GM13976 (cell line): ENCODE measurements around the gene UNC5B.

Experiments
- DNase-seq: peaks from one replicate; pipeline ENCODE4 v3.0.0; 2012; ENCODE audit warnings: low spot score
- in situ Hi-C: fragments of 300-500 bp; cut with MboI; formaldehyde crosslinking; loops from one replicate; pipeline ENCODE4 v1.12.0; 2022; ENCODE audit warnings: low sequenced_read_pairs, mixed read lengths, inconsistent platforms; ENCODE audit not compliant: unreplicated experiment
- TF ChIP-seq, protein P1 (sequence below): IDR thresholded peaks from 2 replicates; pipeline ENCODE4 v1.5.1; 2012; ENCODE audit warnings: borderline replicate concordance, mild to moderate bottlenecking; ENCODE audit not compliant: insufficient read depth; ENCODE audit errors: extremely low read depth, missing control alignments, control extremely low read depth

The UNC5B gene

DNA sequence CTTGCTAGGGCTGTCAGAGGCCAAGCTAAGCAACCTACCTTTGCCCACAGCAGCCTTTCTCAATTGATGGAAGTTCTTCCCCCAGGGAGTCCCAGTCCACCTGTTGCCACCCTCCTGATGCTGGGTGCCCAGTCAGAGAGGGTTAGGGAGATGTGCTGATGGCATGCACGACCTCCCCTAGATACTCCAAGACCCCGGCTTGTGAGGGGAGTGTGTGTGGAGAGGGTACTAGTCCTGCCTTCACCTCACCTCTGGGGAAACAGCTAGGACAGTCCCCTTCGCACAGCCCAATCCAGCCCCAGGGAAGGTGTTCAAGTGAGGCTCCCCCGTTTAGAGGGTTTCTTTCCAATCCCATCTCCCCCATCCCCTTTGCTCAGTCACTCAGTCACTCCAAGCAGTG, 1.3 kb upstream of the UNC5B start:
- DNase-seq = no peak
- in situ Hi-C loops = no loop called here
- TF ChIP-seq, protein P1, sequence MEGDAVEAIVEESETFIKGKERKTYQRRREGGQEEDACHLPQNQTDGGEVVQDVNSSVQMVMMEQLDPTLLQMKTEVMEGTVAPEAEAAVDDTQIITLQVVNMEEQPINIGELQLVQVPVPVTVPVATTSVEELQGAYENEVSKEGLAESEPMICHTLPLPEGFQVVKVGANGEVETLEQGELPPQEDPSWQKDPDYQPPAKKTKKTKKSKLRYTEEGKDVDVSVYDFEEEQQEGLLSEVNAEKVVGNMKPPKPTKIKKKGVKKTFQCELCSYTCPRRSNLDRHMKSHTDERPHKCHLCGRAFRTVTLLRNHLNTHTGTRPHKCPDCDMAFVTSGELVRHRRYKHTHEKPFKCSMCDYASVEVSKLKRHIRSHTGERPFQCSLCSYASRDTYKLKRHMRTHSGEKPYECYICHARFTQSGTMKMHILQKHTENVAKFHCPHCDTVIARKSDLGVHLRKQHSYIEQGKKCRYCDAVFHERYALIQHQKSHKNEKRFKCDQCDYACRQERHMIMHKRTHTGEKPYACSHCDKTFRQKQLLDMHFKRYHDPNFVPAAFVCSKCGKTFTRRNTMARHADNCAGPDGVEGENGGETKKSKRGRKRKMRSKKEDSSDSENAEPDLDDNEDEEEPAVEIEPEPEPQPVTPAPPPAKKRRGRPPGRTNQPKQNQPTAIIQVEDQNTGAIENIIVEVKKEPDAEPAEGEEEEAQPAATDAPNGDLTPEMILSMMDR = no peak

DNA sequence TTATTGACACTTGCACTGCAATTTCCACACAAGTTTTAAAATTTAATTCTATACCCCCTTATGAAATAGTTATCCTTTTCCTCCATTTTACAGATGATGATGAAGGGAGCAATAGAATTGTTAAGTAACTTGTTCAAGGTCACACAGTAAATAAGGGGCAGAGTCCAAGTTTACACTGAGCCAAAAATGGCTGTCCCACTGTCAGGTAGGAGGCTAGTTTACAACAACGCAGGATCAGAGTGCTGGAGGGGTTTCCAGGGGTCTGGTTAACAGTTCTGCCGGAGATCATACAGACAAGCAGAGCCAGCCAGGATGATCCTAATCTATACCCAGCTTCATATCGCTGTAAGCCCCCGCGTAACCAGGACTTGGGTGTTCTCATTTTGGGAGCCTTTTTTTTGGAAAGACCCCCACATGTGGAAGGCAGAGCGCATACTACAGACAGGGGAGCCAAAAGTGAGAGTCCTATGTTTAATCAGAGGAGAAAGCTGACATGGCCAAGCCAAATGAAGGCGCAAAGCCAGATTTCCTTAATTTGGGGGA, 524 bp upstream of the UNC5B start:
- TF ChIP-seq, protein P1 = no peak
- in situ Hi-C loops = no loop called here
- no peak for DNase-seq

DNA sequence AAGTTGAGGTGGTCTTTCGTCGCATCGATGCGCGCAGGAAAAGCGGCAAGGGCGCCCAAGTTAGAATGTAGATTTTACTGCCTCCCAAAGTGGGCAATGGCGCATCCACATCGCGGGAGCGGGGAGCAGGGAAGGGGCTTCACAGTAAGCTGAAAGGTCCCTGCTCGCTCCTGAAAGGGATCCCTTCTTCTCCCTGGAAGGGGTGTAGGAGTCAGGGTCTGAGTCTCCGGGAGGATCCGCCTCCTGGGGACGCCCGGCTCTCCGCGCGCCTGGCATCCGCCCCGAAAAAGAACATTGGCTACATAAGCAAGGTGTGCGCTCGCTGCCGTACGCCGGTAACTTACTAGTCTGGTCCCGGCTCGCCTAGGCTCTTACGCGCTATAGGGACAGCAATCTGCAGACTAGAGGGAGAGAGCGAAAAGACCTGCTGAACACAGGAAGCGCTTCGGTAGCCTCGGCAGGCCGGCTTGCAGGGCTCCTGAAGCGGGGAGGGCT, 804 bp downstream of the UNC5B start:
- peak; percentile 41 for DNase-seq
- TF ChIP-seq, protein P1 = no peak

DNA sequence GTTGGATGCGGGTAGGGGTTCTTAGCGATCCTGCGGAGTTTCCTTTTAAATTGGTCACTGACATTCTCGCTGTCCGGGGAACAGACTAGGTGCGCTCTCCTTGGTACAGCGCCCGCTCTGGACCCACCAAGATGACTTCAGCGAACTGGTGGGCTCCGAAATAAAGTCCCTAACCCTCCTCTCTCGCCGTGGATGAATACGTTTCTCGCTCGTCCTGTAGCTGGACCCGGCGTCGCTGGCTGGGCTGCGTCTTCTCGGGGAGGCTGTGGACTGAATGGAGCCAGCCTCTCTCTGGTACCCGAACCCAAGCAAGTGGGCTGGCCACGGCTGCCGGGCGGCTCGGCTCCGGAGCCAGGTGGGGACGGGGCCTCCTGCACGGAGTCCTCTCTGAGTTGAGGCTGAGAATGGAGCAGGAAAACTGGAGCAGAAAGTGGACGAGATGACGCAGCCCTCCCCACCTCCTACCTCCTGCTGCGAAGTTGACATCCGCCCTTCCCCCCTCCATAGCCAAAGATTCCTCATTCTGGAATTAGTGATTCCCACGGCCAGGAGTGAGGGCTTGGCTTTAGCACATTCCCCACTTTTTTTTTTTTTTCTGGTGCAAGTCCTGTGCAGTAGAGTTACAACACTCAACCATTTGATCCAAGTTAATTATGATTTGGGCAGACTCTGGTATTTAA, 1.5 kb downstream of the UNC5B start:
- peak; percentile 33 for DNase-seq
- in situ Hi-C loops = no loop called here

More for the DNA sequence above, 804 bp downstream of the UNC5B start:
- in situ Hi-C loops = no loop called here

DNA sequence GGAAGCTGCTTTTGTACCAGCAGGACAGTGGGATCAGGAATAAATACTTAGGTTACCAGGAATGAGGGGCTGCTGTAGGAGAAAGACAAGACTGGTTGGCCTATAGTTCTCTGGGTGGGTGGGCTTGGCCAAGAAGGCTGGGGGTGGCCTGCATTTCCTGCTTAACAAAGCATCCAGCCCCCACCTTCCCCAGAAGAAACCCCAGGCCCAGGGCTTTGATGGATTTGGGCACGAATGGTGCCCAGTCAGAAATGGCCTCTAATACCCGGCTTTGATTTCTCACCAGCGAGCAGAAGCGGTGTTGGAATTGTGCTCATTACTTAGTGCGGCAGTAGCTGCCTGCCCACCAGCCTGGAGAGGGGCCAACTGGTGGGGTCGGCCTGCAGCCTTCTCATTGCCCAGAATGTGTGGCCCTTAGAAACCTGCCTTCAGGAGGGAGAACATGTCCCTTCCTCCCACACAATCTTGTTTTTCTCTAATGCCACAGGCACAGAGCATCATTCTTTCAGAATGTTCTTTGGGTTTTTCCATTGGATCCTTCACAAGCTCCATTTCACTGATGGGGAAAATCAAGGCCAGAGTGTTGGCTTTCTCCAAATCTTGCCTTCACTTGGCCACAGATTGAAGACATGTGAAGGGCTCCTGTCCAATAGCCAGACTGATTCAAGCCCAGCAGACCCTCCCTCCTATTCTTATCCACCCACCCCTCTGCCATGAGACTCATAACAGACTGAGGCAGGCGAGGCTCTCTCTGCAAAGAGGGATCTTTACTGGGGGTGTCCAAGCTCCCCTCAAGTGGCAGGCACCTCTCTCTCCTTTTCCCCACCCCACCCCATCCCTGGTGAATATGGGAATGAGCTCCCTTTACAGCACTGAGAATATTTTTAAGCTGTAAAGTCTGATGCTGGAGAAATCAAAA, 2.5 kb downstream of the UNC5B start:
- TF ChIP-seq, protein P1 = no peak
- in situ Hi-C loops = no loop called here
- peak; percentile 21 for DNase-seq

More for the DNA sequence above, 1.5 kb downstream of the UNC5B start:
- TF ChIP-seq, protein P1 = no peak

DNA sequence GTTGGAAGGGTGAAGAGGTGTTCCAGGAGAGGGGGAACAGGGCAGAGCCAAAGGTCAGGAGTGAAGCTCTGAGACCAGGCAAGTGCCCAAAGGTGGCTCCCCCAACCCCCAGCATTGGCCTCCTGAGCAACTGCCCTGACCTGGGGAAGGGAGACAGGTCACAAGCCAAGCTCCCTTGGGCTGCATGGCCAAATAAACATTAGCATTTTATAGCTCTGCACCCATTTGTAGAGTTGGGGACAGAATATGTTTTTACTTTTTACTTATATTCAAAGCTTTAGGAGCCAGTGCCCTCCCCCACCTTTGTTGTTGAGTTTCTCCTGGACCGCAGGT, 4.0 kb downstream of the UNC5B start:
- in situ Hi-C loops = no loop called here
- TF ChIP-seq, protein P1 = no peak
- DNase-seq = peak; percentile 24
